ENCODE measurements around the gene GNAO1. TPM values are rescaled to one million over a fixed set of nuclear protein-coding genes. Genes with fewer than 3 reads are reported as not detected.
A peak's percentile ranks its signal among the peaks of the same experiment; 100 is the strongest.

GNAO1 gene
- total RNA-seq, 1 donor from 2014 or later = not detected

- no peak for DNase-seq
Measured at GRCh38 chr16:56351481-56351880, 160.2 kb downstream of the GNAO1 start.

GRCh38 chr16:56352351-56353053 lies 161.2 kb downstream of the GNAO1 start:
- DNase-seq = no peak

- DNase-seq = no peak
Measured at GRCh38 chr16:56353054-56353921, 162.0 kb downstream of the GNAO1 start.

- no peak for DNase-seq
Measured at GRCh38 chr16:56354016-56354415, 162.7 kb downstream of the GNAO1 start.

- no peak for DNase-seq
Measured at GRCh38 chr16:56354746-56355145, 163.5 kb downstream of the GNAO1 start.

- DNase-seq = no peak
Measured at GRCh38 chr16:56355221-56355620, 163.9 kb downstream of the GNAO1 start.

GRCh38 chr16:56355786-56356275 lies 164.5 kb downstream of the GNAO1 start:
- no peak for DNase-seq

- peak; percentile 93 for DNase-seq
Measured at GRCh38 chr16:56356276-56357240, 165.3 kb downstream of the GNAO1 start.

- DNase-seq = peak; percentile 58
Measured at GRCh38 chr16:56357241-56357764, 166.0 kb downstream of the GNAO1 start.

- peak; percentile 11 for DNase-seq
Measured at GRCh38 chr16:56357765-56358322, 166.6 kb downstream of the GNAO1 start.

- DNase-seq = no peak
Measured at GRCh38 chr16:56360117-56361008, 169.1 kb downstream of the GNAO1 start.

GRCh38 chr16:56362057-56362655 lies 170.9 kb downstream of the GNAO1 start:
- DNase-seq = no peak

GRCh38 chr16:56362706-56363105 lies 171.4 kb downstream of the GNAO1 start:
- no peak for DNase-seq

- no peak for DNase-seq
Measured at GRCh38 chr16:56363181-56363716, 172.0 kb downstream of the GNAO1 start.

- no peak for DNase-seq
Measured at GRCh38 chr16:56363781-56364565, 172.7 kb downstream of the GNAO1 start.

- no peak for DNase-seq
Measured at GRCh38 chr16:56364865-56365264, 173.6 kb downstream of the GNAO1 start.

- DNase-seq = no peak
Measured at GRCh38 chr16:56365552-56365951, 174.3 kb downstream of the GNAO1 start.

- no peak for DNase-seq
Measured at GRCh38 chr16:56366945-56367344, 175.7 kb downstream of the GNAO1 start.

- no peak for DNase-seq
Measured at GRCh38 chr16:56367764-56368163, 176.5 kb downstream of the GNAO1 start.

Measured in dermis blood vessel endothelial cell (primary cell).